Glomerular endothelial cell (primary cell): ENCODE results near the gene PLGRKT. TPM values are rescaled to one million over a fixed set of nuclear protein-coding genes. Genes with fewer than 3 reads are reported as not detected.
"Not testable (repeated sequence)": the region's sequence is repeated elsewhere in the genome, so short reads cannot be mapped to it uniquely, and the experiment has no call there.

Experiments
- DNase-seq: peaks from one replicate; pipeline ENCODE4 v3.0.0-alpha.2; 2011; ENCODE audit warnings: low read depth, low spot score; ENCODE audit errors: extremely low read depth
- total RNA-seq: library from RNA; depleted of rRNA; stranded (reverse); fragments of >200 nt; gene quantifications from 2 replicates; pipeline ENCODE4 v1.2.3, GENCODE V29; 2015

PLGRKT gene
- total RNA-seq, 1 donor from 2014 or later = 13.0 TPM

DNA sequence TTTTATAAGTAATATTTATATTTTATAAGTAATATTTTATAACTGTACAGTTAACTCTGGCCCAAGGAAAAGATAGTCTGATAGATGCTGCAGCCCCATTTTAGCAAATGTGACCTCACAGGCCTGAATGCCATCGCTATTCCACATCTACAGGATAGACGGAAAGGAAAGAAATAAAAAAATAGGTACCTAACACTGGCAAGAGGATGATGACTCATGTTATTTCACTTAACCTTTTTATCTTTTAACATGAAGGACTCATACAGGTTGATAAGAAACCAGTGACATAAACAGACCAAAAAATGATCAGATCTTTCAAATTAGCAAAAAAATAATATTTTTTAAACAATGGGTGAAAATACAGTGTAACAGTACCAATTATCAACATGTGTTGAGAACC is 15.3 kb upstream of the PLGRKT start:
- DNase-seq = no peak

DNA sequence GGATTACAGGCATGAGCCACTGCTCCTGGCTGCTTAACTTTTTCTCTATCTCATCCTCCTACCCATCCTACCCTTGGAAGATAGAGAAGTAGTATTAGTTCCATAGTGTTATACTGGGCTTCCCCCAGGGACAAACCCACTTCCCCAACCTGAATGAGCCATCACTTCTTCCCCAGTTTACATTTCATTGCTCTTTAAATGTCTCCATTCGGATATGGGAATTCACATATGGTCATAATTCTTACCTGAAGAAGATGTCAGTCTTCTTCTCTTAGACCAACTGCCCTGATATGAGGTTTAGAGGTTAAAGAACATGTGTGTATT is 14.5 kb upstream of the PLGRKT start:
- no peak for DNase-seq

- DNase-seq = no peak
Observed at GRCh38 chr9:5450359-5451091, 12.8 kb upstream of the PLGRKT start, which contains the start of gene CD274. CD274 (plus strand) TSS chr9:5450542; CDS start chr9:5456114, 5,572 bp downstream.

DNA sequence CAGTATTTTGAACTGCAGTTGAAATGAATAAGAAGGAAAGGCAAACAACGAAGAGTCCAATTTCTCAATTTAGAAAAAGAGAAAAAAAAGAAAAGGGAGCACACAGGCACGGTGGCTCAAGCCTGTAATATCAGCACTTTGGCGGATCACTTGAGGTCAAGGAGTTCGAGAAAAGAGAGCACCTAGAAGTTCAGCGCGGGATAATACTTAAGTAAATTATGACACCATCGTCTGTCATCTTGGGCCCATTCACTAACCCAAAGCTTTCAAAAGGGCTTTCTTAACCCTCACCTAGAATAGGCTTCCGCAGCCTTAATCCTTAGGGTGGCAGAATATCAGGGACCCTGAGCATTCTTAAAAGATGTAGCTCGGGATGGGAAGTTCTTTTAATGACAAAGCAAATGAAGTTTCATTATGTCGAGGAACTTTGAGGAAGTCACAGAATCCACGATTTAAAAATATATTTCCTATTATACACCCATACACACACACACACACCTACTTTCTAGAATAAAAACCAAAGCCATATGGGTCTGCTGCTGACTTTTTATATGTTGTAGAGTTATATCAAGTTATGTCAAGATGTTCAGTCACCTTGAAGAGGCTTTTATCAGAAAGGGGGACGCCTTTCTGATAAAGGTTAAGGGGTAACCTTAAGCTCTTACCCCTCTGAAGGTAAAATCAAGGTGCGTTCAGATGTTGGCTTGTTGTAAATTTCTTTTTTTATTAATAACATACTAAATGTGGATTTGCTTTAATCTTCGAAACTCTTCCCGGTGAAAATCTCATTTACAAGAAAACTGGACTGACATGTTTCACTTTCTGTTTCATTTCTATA is 12.0 kb upstream of the PLGRKT start:
- DNase-seq = no peak

DNA sequence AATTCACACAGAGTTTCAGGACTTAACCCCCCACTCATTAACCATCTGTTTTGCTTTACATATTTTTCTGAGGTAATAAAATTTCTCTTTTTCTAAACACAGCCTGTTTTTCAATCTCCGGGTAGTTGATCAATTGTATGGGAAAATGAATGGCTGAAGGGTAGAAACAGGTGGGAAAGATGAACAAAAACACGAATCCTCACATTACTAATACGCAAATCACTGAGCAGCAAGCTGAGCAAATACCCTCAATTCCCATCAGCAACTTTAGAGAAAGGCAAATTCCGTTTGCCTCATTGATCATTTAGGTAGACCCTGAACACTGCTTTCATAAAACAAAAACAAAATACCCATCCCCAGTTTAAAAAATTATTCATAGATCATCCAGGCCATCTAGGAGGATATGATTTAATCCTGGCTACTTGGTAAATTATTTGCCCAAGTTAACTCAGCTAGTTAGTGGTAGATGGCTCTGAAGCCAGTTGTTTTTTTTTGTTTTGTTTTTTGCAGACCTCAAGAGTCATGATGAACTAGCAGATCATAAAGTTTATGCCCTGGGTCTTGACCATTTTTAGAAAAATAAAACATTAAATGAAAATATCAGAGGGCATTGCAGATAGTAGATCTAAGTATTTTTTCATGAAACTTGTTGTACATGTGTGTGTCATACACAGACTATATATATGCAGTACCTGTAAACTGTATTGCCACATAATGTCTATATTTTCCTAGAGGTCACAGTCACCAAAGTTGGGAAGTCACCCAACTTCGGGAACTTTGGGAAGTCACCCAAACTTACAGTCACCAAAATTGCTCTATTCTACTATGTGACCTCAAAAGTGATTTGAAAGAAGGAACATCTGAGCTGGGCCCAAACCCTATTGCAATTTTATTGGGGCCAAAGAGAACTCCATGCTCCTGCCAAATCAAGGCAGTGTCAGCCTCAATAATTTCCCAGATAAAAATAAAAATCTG is 11.0 kb upstream of the PLGRKT start:
- no peak for DNase-seq

DNA sequence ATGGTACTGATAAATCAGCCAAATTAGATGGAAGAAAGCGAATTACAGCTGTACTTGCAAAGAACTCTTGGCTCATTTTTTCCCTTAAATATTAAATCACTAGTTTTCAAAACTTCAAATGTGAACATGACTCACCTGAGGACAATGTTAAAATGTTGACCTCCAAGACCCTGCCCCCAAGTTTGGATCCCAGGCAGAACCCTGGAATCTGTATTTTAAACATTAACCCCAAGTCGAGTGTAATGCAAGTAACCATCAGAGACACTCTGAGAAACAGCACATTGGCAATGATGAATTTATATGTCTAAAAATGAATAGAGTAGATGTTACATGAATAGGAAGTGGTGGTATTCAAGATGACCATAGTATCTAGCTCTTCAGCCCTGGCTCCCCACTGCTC is 10.3 kb upstream of the PLGRKT start:
- DNase-seq = no peak

DNA sequence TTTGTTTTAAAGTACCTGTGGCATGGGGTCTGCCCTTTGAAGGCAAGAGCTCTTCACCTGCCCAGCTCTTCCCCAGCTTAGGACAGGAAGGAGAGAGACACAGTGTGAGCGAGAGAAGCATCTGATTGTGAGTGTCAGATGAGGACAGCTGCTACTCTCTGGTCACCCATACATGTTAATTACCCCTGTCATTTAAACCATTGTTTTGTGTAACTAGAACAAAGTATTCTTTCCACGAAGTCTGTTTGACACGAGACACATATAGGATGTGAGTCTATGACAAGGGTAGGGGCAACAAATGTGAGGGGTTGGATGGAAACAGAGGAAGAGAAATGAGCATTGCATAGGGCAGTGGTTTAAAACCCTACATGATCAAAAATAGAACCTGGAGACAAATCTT is 9.6 kb upstream of the PLGRKT start:
- DNase-seq = no peak

DNA sequence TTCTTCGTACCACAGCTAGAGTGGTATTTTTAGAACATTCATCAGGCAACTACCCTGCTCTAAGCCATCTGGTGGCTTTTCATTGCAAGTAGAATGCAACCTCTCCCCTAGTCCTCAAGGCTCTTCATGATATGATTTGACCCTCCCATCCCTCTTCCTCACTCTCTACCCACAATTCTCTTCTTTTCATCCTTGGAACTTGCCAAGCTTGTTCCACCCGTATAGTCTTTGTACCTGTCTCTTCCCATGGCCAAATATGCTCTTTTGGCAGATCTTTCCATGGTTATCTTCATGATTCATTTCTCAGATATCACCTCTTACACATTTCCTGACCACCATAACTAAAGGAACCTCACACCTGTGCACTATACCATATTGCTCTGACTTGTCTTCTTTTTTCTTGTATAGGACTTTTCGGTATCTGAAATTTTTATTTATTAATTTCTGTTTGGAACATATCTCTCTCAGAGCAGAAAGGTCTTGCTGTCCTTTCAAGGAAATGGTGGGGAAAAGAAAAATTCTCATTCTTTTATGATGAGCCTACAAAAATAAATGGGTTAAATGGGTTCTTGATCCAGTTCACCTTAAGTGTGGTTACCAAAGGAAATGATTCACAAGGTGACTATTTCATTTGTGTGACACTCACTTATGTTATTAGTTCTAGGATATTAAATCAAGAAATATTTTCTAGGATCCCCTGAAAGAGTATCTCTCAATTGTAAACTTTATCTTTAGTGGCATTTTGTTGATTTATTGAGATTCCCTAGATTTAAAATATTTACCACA is 8.9 kb upstream of the PLGRKT start:
- no peak for DNase-seq

- no peak for DNase-seq
Observed at GRCh38 chr9:5445886-5446285, 8.2 kb upstream of the PLGRKT start.

- DNase-seq = not testable (repeated sequence)
Observed at GRCh38 chr9:5445096-5445495, 7.4 kb upstream of the PLGRKT start.

DNA sequence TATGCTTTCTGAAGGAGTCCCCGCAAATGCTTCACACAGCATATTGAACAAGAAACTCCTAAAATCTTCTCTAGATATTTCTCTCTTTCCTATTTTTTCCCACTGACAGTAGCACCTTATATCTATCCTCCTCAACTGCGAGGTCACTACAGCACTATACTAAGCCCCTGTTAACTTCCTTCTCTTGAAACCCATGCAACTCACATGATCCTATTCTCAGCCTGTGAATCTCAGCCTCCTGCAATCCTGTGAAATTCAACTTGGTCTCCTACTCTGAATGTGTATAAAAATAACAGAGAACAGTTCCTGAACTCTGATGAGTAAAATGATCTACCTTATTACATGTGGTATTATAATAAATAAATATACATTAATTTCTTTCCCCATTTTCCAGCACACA is 6.1 kb upstream of the PLGRKT start:
- DNase-seq = no peak

GRCh38 chr9:5442400-5443011 is 4.8 kb upstream of the PLGRKT start:
- DNase-seq = no peak

DNA sequence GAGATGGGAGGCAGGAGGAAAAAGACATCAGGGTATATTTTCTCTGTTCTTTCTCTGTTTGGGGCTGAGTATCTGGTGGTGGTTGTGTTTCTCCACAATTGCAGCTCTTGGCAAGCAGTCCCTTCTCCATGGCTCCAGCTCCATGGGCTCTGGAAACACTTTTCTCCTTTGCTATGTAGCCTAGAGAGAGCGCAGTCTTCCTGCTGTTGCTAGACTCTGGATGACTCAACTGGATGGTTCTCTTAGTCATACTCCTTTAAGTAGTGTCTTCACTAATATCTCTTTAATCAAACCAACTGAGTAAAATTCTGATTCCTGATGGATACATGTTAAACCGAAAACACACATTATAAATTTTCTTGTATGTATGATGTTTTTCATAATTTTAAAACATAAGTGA is 3.3 kb upstream of the PLGRKT start:
- DNase-seq = no peak

DNA sequence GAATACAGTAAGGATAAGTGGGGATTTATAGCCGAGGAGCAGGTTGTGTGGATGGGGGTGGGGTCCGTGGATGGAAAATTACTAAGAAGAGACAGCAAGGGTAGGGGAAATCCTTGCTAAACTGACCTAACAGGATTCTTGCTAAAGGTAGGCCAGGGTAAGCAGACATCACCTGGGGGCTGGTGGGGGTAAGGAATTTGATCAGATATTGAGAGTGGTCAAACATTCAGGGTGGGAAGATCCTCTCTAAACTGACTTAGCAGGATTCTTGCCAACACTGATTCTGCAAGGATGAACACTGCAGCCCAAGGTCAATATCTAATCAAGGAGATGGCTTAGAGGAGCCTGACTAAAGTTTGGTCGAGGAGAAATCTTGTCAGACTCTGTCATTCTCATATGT is 2.7 kb upstream of the PLGRKT start:
- no peak for DNase-seq

GRCh38 chr9:5438301-5439162 is 807 bp upstream of the PLGRKT start:
- no peak for DNase-seq

GRCh38 chr9:5436441-5436840 is 1.3 kb downstream of the PLGRKT start:
- DNase-seq = no peak

DNA sequence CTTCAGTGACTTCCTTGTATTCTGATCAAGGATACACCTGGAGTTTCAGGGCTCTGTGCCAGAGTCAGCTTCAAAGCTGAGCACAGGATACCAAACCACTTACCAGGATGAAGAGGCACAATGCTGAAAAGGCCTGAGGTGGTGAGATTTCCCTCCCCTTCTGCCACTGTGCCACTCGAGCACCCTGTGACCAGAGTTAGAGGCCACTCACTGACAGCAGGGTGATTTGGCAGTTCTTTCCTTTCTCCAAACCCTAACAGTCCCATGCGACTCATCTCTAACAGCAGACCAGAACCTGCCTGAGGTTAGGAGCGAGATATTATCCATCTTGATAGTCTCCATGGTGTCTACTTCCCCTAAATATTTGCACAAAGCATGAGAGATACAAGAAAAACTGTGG is 1.8 kb downstream of the PLGRKT start:
- DNase-seq = no peak

DNA sequence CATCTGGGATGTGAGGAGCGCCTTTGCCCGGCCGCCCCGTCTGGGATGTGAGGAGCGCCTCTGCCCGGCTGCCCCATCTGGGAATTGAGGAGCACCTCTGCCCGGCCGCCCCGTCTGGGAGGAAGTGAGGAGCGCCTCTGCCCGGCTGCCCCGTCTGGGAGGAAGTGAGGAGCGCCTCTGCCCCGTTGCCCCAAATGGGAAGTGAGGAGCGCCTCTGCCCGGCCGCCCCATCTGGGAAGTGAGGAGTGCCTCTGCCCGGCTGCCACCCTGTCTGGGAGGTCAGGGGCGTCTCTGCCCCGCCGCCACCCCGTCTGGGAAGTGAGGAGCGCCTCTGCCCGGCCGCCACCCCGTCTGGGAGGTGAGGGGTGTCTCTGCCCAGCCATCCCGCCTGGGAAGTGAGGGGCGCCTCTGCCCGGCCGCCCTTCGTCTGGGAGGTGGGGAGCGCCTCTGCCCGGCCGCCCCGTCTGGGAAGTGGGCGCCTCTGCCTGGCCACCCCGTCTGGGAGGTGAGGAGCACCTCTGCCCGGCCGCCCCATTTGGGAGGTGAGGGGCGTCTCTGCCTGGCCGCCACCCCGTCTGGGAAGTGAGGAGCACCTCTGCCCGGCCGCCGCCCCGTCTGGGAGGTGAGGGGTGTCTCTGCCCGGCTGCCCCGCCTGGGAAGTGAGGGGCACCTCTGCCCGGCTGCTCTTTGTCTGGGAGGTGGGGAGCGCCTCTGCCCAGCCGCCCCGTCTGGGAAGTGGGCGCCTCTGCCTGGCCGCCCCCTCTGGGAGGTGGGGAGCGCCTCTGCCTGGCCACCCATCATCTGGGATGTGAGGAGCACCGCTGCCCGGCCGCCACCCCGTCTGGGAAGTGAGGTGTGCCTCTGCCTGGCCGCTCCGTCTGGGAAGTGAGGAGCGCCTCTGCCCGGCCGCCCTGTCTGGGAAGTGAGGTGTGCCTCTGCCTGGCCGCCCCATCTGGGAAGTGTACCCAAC is 3.6 kb downstream of the PLGRKT start:
- DNase-seq = not testable (repeated sequence)
